Nephron (organoid): ENCODE results near the gene IDH2.
A peak's percentile ranks its signal among the peaks of the same experiment; 100 is the strongest.

Source experiments
- H3K27ac Mint-ChIP-seq, 3 experiments: 2 replicates each; pipeline ENCODE4 v1.8.0; 2020; ENCODE audit warnings: mixed read lengths in 3 of 3, mild to moderate bottlenecking in 2 of 3, moderate library complexity in 1 of 3
- H3K27me3 Mint-ChIP-seq: 2 replicates; pipeline ENCODE4 v1.8.0; 2021; ENCODE audit warnings: low read depth, mild to moderate bottlenecking, moderate library complexity, mixed read lengths
- H3K36me3 Mint-ChIP-seq: 2 replicates; pipeline ENCODE4 v1.8.0; 2020; ENCODE audit warnings: low read depth, mixed read lengths
- H3K4me1 Mint-ChIP-seq: 2 replicates; pipeline ENCODE4 v1.8.0; 2020; ENCODE audit warnings: mixed read lengths
- H3K4me3 Mint-ChIP-seq, 3 experiments: 2 replicates each; pipeline ENCODE4 v1.8.0; 2020; ENCODE audit warnings: mild to moderate bottlenecking in 3 of 3, mixed read lengths in 3 of 3, moderate library complexity in 2 of 3
- H3K9me3 Mint-ChIP-seq: 2 replicates; pipeline ENCODE4 v1.8.0; 2020; ENCODE audit warnings: mixed read lengths
- TF ChIP-seq, protein P1 (sequence below), 3 experiments: fragments of 200-600 bp; sonication (generic); IDR thresholded peaks; one replicate each; pipeline ENCODE4 v1.5.0; 2021; ENCODE audit warnings: antibody characterized with exemption in 3 of 3; ENCODE audit not compliant: unreplicated experiment in 3 of 3

IDH2 gene

GRCh38 chr15:90083419-90083818 is 18.8 kb downstream of the IDH2 start:
- no peak overlapping the region for H3K4me3 Mint-ChIP-seq
- peaks cover 46% of the 10 kb centered on the region for H3K36me3 Mint-ChIP-seq
- no peak overlapping the region for H3K27ac Mint-ChIP-seq
- H3K9me3 Mint-ChIP-seq: no peaks in the 10 kb centered on the region
- no peaks in the 10 kb centered on the region for H3K27me3 Mint-ChIP-seq
- TF ChIP-seq, protein P1, sequence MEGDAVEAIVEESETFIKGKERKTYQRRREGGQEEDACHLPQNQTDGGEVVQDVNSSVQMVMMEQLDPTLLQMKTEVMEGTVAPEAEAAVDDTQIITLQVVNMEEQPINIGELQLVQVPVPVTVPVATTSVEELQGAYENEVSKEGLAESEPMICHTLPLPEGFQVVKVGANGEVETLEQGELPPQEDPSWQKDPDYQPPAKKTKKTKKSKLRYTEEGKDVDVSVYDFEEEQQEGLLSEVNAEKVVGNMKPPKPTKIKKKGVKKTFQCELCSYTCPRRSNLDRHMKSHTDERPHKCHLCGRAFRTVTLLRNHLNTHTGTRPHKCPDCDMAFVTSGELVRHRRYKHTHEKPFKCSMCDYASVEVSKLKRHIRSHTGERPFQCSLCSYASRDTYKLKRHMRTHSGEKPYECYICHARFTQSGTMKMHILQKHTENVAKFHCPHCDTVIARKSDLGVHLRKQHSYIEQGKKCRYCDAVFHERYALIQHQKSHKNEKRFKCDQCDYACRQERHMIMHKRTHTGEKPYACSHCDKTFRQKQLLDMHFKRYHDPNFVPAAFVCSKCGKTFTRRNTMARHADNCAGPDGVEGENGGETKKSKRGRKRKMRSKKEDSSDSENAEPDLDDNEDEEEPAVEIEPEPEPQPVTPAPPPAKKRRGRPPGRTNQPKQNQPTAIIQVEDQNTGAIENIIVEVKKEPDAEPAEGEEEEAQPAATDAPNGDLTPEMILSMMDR (IDR thresholded peaks at IDR 0.05; ENCODE audit: unreplicated experiment in 3 of 3): no peak
- H3K4me1 Mint-ChIP-seq: no peaks in the 10 kb centered on the region

DNA sequence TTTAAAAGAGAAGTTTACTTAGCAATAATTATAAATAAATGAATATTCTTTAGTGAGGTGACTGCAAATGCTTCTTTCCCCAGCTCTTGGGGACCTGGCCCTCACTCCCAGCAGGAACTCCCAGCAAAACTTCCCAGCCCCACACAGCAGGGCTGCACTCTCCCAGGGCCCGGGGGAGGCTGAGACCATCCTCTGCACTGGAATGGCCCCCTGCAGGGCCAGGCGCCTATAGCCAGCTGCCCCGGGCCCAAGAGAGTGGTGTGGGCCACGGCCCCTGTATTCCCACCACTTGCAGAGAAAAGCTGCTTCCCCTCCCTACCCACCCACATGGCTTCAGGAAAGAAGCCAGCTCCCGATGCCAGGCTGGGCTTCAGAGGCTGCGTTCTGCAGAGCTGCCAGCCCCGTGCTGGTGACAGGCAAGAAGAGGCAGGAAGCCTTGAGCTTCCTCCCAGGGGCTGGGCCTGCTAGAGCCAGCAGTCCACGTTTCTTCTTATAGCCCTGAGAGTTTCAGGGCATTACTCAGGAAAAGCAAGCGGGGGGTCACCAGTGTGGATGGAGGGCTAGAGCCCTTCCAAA is 20.0 kb downstream of the IDH2 start:
- H3K4me1 Mint-ChIP-seq: no peaks in the 10 kb centered on the region
- H3K27ac Mint-ChIP-seq: peak overlapping the region in 1 of 3 experiments; percentile 54
- TF ChIP-seq, protein P1 (IDR thresholded peaks at IDR 0.05; ENCODE audit: unreplicated experiment in 3 of 3): no peak
- peaks cover 41% of the 10 kb centered on the region for H3K36me3 Mint-ChIP-seq
- H3K27me3 Mint-ChIP-seq: no peaks in the 10 kb centered on the region
- no peak overlapping the region for H3K4me3 Mint-ChIP-seq
- no peaks in the 10 kb centered on the region for H3K9me3 Mint-ChIP-seq

GRCh38 chr15:90080818-90081393 is 21.4 kb downstream of the IDH2 start:
- H3K4me3 Mint-ChIP-seq: no peak overlapping the region
- H3K27ac Mint-ChIP-seq: no peak overlapping the region
- H3K27me3 Mint-ChIP-seq: no peaks in the 10 kb centered on the region
- TF ChIP-seq, protein P1 (IDR thresholded peaks at IDR 0.05; ENCODE audit: unreplicated experiment in 3 of 3): no peak
- no peaks in the 10 kb centered on the region for H3K4me1 Mint-ChIP-seq
- H3K36me3 Mint-ChIP-seq: peaks cover 37% of the 10 kb centered on the region
- no peaks in the 10 kb centered on the region for H3K9me3 Mint-ChIP-seq

- Mint-ChIP-seq H3K4me1 (no peaks in the 10 kb centered on the region), H3K27me3 (no peaks in the 10 kb centered on the region), H3K36me3 (peaks cover 35% of the 10 kb centered on the region), H3K4me3 (no peak overlapping the region), H3K27ac (no peak overlapping the region), H3K9me3 (no peaks in the 10 kb centered on the region)
- TF ChIP-seq, protein P1 (IDR thresholded peaks at IDR 0.05; ENCODE audit: unreplicated experiment in 3 of 3): no peak
These were observed 21.9 kb downstream of the IDH2 start for GRCh38 chr15:90080458-90080755.

GRCh38 chr15:90079619-90080457 is 22.4 kb downstream of the IDH2 start:
- peaks cover 35% of the 10 kb centered on the region for H3K36me3 Mint-ChIP-seq
- H3K4me1 Mint-ChIP-seq: no peaks in the 10 kb centered on the region
- H3K4me3 Mint-ChIP-seq: no peak overlapping the region
- TF ChIP-seq, protein P1 (IDR thresholded peaks at IDR 0.05; ENCODE audit: unreplicated experiment in 3 of 3): no peak
- no peaks in the 10 kb centered on the region for H3K9me3 Mint-ChIP-seq
- no peaks in the 10 kb centered on the region for H3K27me3 Mint-ChIP-seq
- no peak overlapping the region for H3K27ac Mint-ChIP-seq
